A673 (cell line): Measurements from ENCODE around the gene GSTP1. TPM values are rescaled to one million over a fixed set of nuclear protein-coding genes. Genes with fewer than 3 reads are reported as not detected.

Source experiments
- BruUV-seq: library from RNA; stranded (reverse); fragments of 400-500 nt; replicated peaks from 2 replicates; lab custom pipeline; 2021; lab: Mats Ljungman, UMichigan
- CTCF ChIA-PET: fragments of 300-600 bp; sonication (Branson Sonifier 250); formaldehyde crosslinking; loops from one replicate; lab custom pipeline; 2022; ENCODE audit warnings: antibody characterized with exemption; lab: Charles Lee
- POLR2A ChIA-PET: fragments of 300-600 bp; sonication (Branson Sonifier 250); formaldehyde crosslinking; loops from one replicate; lab custom pipeline; 2022; ENCODE audit warnings: antibody characterized with exemption; ENCODE audit not compliant: low non-redundant PET; lab: Charles Lee
- DNase-seq: peaks from one replicate; pipeline ENCODE4 v3.0.0-alpha.2; 2015; ENCODE audit warnings: low spot score
- H3K27ac ChIP-seq: fragments of 200-600 bp; sonication (generic); 2 replicates; pipeline ENCODE4 v1.5.1; 2016; ENCODE audit warnings: mixed run types, low read depth, mild to moderate bottlenecking, mixed read lengths, antibody characterized with exemption, low read length; ENCODE audit not compliant: poor library complexity, severe bottlenecking
- H3K27me3 ChIP-seq: fragments of 200-600 bp; sonication (generic); replicated peaks from 2 replicates; pipeline ENCODE4 v1.6.1; 2017; ENCODE audit warnings: mixed run types, low read depth, mild to moderate bottlenecking, mixed read lengths, antibody characterized with exemption, low read length; ENCODE audit not compliant: insufficient read depth, poor library complexity
- H3K36me3 ChIP-seq: fragments of 200-600 bp; sonication (generic); 2 replicates; pipeline ENCODE4 v1.6.1; 2016; ENCODE audit warnings: mixed run types, mild to moderate bottlenecking, mixed read lengths, antibody characterized with exemption, low read length; ENCODE audit not compliant: insufficient read depth, poor library complexity, severe bottlenecking
- H3K4me1 ChIP-seq: fragments of 200-600 bp; sonication (generic); 2 replicates; pipeline ENCODE4 v1.6.1; 2017; ENCODE audit warnings: mixed run types, mild to moderate bottlenecking, mixed read lengths, antibody characterized with exemption, low read length; ENCODE audit not compliant: insufficient read depth, poor library complexity, severe bottlenecking
- H3K4me3 ChIP-seq: fragments of 200-600 bp; sonication (generic); 2 replicates; pipeline ENCODE4 v1.5.1; 2016; ENCODE audit warnings: low read depth, mixed run types, mild to moderate bottlenecking, mixed read lengths, low read length; ENCODE audit not compliant: poor library complexity, severe bottlenecking
- H3K9me3 ChIP-seq: fragments of 200-600 bp; sonication (generic); 2 replicates; pipeline ENCODE4 v1.6.1; 2016; ENCODE audit warnings: mixed run types, low read depth, mild to moderate bottlenecking, mixed read lengths, antibody characterized with exemption, low read length; ENCODE audit not compliant: poor library complexity, severe bottlenecking
- CTCF ChIP-seq: fragments of 300-800, 200-600 bp; sonication (generic); conservative IDR thresholded peaks from 2 replicates; pipeline ENCODE4 v1.5.1; 2017; ENCODE audit warnings: low read depth, mild to moderate bottlenecking, antibody characterized with exemption, low read length, moderate library complexity, mixed read lengths
- EZH2 ChIP-seq: fragments of 200-600 bp; sonication (generic); IDR thresholded peaks from 2 replicates; pipeline ENCODE4 v1.6.1; 2017; ENCODE audit warnings: borderline replicate concordance, low read depth, mild to moderate bottlenecking, mixed read lengths, antibody characterized with exemption, low read length; ENCODE audit not compliant: poor library complexity, severe bottlenecking
- intact Hi-C: fragments of 100-400 bp; cut with micrococcal nuclease; formaldehyde crosslinking; loops from one replicate; pipeline ENCODE4 v1.10.0; 2022; ENCODE audit not compliant: unreplicated experiment
- total RNA-seq: library from RNA; stranded (reverse); gene quantifications from 2 replicates; pipeline ENCODE4 v1.2.3, GENCODE V29; 2021

GSTP1 gene
- total RNA-seq, 1 experiment from 2014 or later, result 1,211 TPM

- intact Hi-C loops, result no loop called here
- TF ChIP-seq EZH2 (no peak), CTCF (no peak)
- Histone ChIP-seq H3K36me3 (peaks cover 37% of the 10 kb centered on the region), H3K27ac (peak overlapping the region; percentile 90), H3K4me3 (peak overlapping the region; percentile 70), H3K9me3 (no peaks in the 10 kb centered on the region), H3K4me1 (peaks cover 30% of the 10 kb centered on the region), H3K27me3 (no peaks in the 10 kb centered on the region)
- POLR2A ChIA-PET, result interaction anchor here (0.7 kb wide), 1 partner anchor 43 kb away, joined by 6 read pairs; no protein-coding TSS in a partner anchor
- CTCF ChIA-PET, result interaction anchor here (0.9 kb wide), 1 partner anchor 12 kb away, joined by 3 read pairs; no protein-coding TSS in a partner anchor
- BruUV-seq, result no TSS peak
- DNase-seq, result peak; percentile 68
Observed at GRCh38 chr11:67584205-67584880, 731 bp downstream of the GSTP1 start.

- H3K27ac ChIP-seq, result peak overlapping the region; percentile 90
- POLR2A ChIA-PET, result interaction anchor here (0.5 kb wide), 1 partner anchor 1208 kb away, joined by 5 read pairs; no protein-coding TSS in a partner anchor
Observed at GRCh38 chr11:67584881-67585873, 1.6 kb downstream of the GSTP1 start.

More at GRCh38 chr11:67584881-67585873, 1.6 kb downstream of the GSTP1 start:
- no peak for TF ChIP-seq CTCF
- no peak for TF ChIP-seq EZH2
- H3K4me1 ChIP-seq, result peaks cover 30% of the 10 kb centered on the region
- BruUV-seq, result TSS peak; percentile 44
- H3K27me3 ChIP-seq, result no peaks in the 10 kb centered on the region
- H3K9me3 ChIP-seq, result no peaks in the 10 kb centered on the region
- intact Hi-C loops, result no loop called here
- H3K36me3 ChIP-seq, result peaks cover 37% of the 10 kb centered on the region
- no peak for DNase-seq
- CTCF ChIA-PET, result no interaction called here
- peak overlapping the region; percentile 70 for H3K4me3 ChIP-seq
